Keratinocyte (primary cell): ENCODE data around the gene PAQR8. TPM values are rescaled to one million over a fixed set of nuclear protein-coding genes. Genes with fewer than 3 reads are reported as not detected.

Experiments used
- DNase-seq: peaks from one replicate; pipeline ENCODE4 v3.0.0-alpha.2; 2011; ENCODE audit warnings: low read depth, missing footprints, low spot score
- FAIRE-seq: peaks from 2 replicates; lab custom pipeline; 2011; peaks lifted over from hg19 to GRCh38; lab: Jason Lieb, UNC
- H2AFZ ChIP-seq: 2 replicates; pipeline ENCODE4 v1.6.0; 2012; ENCODE audit warnings: low read length, control low read depth, inconsistent platforms; ENCODE audit not compliant: control insufficient read depth
- H3K27ac ChIP-seq: 2 replicates; pipeline ENCODE4 v1.5.1; 2011; ENCODE audit warnings: low read length; ENCODE audit not compliant: control insufficient read depth, insufficient read depth
- H3K27me3 ChIP-seq: 3 replicates; pipeline ENCODE4 v1.6.0; 2011; ENCODE audit warnings: low read length; ENCODE audit not compliant: control insufficient read depth, insufficient read depth; ENCODE audit errors: extremely low read depth
- H3K36me3 ChIP-seq, 2 experiments: 2 replicates in 1 of 2; 3 replicates in 1 of 2; pipeline ENCODE4 v1.5.1; 2011; ENCODE audit warnings: low read length in 2 of 2, mild to moderate bottlenecking in 1 of 2; ENCODE audit not compliant: control insufficient read depth in 2 of 2, insufficient read depth in 2 of 2; ENCODE audit errors: extremely low read depth in 1 of 2
- H3K4me1 ChIP-seq: 3 replicates; pipeline ENCODE4 v1.5.1; 2011; ENCODE audit warnings: low read length; ENCODE audit not compliant: control insufficient read depth, insufficient read depth; ENCODE audit errors: extremely low read depth
- H3K4me2 ChIP-seq: 3 replicates; pipeline ENCODE4 v1.6.0; 2011; ENCODE audit warnings: low read depth, low read length; ENCODE audit not compliant: control insufficient read depth, insufficient read depth; ENCODE audit errors: extremely low read depth
- H3K4me3 ChIP-seq, 3 experiments: fragments of 200-600 bp in 1 of 3; sonication (generic) in 1 of 3; 2 replicates in 2 of 3; 3 replicates in 1 of 3; pipeline ENCODE4 v1.5.1; 2011 to 2016; ENCODE audit warnings: low read length in 3 of 3, mild to moderate bottlenecking in 3 of 3, control low read depth in 2 of 3, inconsistent platforms in 1 of 3, low read depth in 1 of 3, mixed read lengths in 1 of 3, mixed run types in 1 of 3, moderate library complexity in 1 of 3; ENCODE audit not compliant: control insufficient read depth in 2 of 3, insufficient read depth in 2 of 3; ENCODE audit errors: extremely low read depth in 1 of 3
- H3K79me2 ChIP-seq: 2 replicates; pipeline ENCODE4 v1.6.0; 2012; ENCODE audit warnings: low read length; ENCODE audit not compliant: control insufficient read depth, insufficient read depth
- H3K9ac ChIP-seq: 3 replicates; pipeline ENCODE4 v1.6.0; 2011; ENCODE audit warnings: low read length; ENCODE audit not compliant: control insufficient read depth, insufficient read depth; ENCODE audit errors: extremely low read depth
- H3K9me1 ChIP-seq: 3 replicates; pipeline ENCODE4 v1.6.0; 2011; ENCODE audit warnings: low read length; ENCODE audit not compliant: control insufficient read depth, insufficient read depth; ENCODE audit errors: extremely low read depth
- H3K9me3 ChIP-seq: 2 replicates; pipeline ENCODE4 v1.5.1; 2012; ENCODE audit warnings: low read depth, low read length; ENCODE audit not compliant: control insufficient read depth
- H4K20me1 ChIP-seq: 3 replicates; pipeline ENCODE4 v1.6.0; 2011; ENCODE audit warnings: low read length; ENCODE audit not compliant: control insufficient read depth, insufficient read depth; ENCODE audit errors: extremely low read depth
- EZH2 ChIP-seq: IDR thresholded peaks from one replicate; pipeline ENCODE4 v1.6.1; 2012; ENCODE audit warnings: inconsistent platforms, mild to moderate bottlenecking, low read length, moderate library complexity
- dilution Hi-C: fragments of 300-500 bp; cut with MboI; formaldehyde crosslinking; loops from one replicate; pipeline ENCODE4 v1.7.0; 2020; ENCODE audit warnings: low sequenced_read_pairs; ENCODE audit not compliant: extremely low pct_ligation_motif_present
- polyA plus RNA-seq, 5 experiments: library from polyadenylated mRNA; depleted of rRNA in 3 of 5; stranded (reverse) in 3 of 5; stranded (forward) in 1 of 5; unstranded in 1 of 5; fragments of >200 nt; gene quantifications; 1 replicate in 1 of 5; 2 replicates in 3 of 5; 3 replicates in 1 of 5; pipeline versions ENCODE4 v1.2.1 to v1.2.3, GENCODE V29; 2011 to 2012; ENCODE audit warnings: missing spikeins in 2 of 5, low read depth in 1 of 5, low replicate concordance in 1 of 5
- TF ChIP-seq, protein P1 (sequence below), 3 experiments: IDR thresholded peaks in 1 of 3; conservative IDR thresholded peaks in 1 of 3; optimal IDR thresholded peaks in 1 of 3; 2 replicates in 2 of 3; 3 replicates in 1 of 3; pipeline versions ENCODE3 to v1.5.1; 2011; ENCODE audit warnings: low read length in 3 of 3, mild to moderate bottlenecking in 3 of 3, moderate library complexity in 2 of 3, control low read depth in 1 of 3, inconsistent platforms in 1 of 3; ENCODE audit not compliant: insufficient read depth in 2 of 3; ENCODE audit errors: extremely low read depth in 1 of 3

PAQR8 gene
- polyA plus RNA-seq, 1 donor (not counting 4 experiments of a cell fraction or from before 2014, with no cell fraction given): 1.6 TPM

DNA sequence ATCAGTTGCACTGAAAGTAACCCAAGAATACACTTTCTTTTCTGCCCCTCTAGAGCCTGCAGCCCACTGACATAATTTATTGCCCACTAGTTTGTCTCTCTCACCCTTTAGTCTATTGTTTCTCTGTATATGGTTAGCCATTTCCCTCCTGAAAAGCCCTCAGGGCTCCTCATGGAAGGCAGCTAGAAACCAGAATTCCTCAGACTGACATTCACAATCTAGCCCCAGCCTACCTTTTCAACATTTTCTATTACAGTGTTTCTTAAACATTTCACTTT, 21.4 kb upstream of the PAQR8 start:
- H3K4me2 ChIP-seq: no peak overlapping the region
- H4K20me1 ChIP-seq: no peaks in the 10 kb centered on the region
- no peak overlapping the region for H3K9ac ChIP-seq
- H3K4me3 ChIP-seq: no peak overlapping the region
- H3K4me1 ChIP-seq: no peaks in the 10 kb centered on the region
- H2AFZ ChIP-seq: no peak overlapping the region
- no peaks in the 10 kb centered on the region for H3K9me3 ChIP-seq
- no peak for FAIRE-seq
- dilution Hi-C loops: no loop called here
- no peak overlapping the region for H3K27ac ChIP-seq
- H3K36me3 ChIP-seq: no peaks in the 10 kb centered on the region
- H3K9me1 ChIP-seq: no peaks in the 10 kb centered on the region
- H3K27me3 ChIP-seq: no peaks in the 10 kb centered on the region
- TF ChIP-seq, protein P1, sequence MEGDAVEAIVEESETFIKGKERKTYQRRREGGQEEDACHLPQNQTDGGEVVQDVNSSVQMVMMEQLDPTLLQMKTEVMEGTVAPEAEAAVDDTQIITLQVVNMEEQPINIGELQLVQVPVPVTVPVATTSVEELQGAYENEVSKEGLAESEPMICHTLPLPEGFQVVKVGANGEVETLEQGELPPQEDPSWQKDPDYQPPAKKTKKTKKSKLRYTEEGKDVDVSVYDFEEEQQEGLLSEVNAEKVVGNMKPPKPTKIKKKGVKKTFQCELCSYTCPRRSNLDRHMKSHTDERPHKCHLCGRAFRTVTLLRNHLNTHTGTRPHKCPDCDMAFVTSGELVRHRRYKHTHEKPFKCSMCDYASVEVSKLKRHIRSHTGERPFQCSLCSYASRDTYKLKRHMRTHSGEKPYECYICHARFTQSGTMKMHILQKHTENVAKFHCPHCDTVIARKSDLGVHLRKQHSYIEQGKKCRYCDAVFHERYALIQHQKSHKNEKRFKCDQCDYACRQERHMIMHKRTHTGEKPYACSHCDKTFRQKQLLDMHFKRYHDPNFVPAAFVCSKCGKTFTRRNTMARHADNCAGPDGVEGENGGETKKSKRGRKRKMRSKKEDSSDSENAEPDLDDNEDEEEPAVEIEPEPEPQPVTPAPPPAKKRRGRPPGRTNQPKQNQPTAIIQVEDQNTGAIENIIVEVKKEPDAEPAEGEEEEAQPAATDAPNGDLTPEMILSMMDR (optimal IDR thresholded peaks at IDR 0.05 in 1 of 3, IDR thresholded peaks at IDR 0.05 in 1 of 3, conservative IDR thresholded peaks at IDR 0.05 in 1 of 3; ENCODE audit: extremely low read depth in 1 of 3, insufficient read depth in 2 of 3, low read length in 3 of 3): no peak
- TF ChIP-seq EZH2: no peak
- DNase-seq: no peak
- H3K79me2 ChIP-seq: no peaks in the 10 kb centered on the region

DNA sequence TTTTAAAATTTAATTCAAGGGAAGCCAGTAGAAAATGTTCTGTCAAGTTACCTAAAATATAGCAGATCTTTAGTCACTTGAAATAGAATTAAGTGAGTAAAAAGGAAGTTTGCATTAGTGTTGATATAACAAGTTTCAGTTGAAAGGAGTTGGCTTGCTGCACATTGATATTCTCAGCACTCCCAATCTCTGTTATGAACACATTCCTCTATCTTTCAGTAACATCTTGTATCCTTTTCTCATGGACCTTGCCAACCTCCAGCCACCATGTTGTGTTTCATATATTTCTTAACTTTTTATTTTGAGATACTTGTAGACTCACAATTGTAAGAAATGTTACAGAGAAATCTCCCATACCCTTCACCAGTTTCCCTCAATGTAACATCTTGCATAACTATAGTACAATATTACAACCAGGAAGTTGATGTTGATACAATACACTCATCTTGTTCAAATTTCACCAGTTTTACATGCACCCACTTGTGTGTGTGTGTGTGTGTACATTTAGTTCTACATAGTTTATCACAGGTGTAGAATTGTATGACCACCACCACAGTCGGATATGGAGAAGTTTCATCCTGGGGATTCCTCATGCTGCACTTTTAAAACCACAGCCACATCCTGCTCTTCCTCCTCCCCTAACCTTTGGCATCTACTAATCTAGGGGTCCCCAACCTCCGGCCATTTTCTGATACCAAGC, 20.2 kb upstream of the PAQR8 start:
- Histone ChIP-seq H3K9me3 (no peaks in the 10 kb centered on the region), H3K79me2 (no peaks in the 10 kb centered on the region), H3K27ac (no peak overlapping the region), H3K4me2 (no peak overlapping the region), H3K4me1 (no peaks in the 10 kb centered on the region), H3K9ac (no peak overlapping the region), H3K27me3 (no peaks in the 10 kb centered on the region), H3K4me3 (no peak overlapping the region), H3K36me3 (no peaks in the 10 kb centered on the region), H4K20me1 (no peaks in the 10 kb centered on the region), H3K9me1 (no peaks in the 10 kb centered on the region), H2AFZ (no peak overlapping the region)
- no peak for FAIRE-seq
- dilution Hi-C loops: no loop called here
- TF ChIP-seq, protein P1 (optimal IDR thresholded peaks at IDR 0.05 in 1 of 3, IDR thresholded peaks at IDR 0.05 in 1 of 3, conservative IDR thresholded peaks at IDR 0.05 in 1 of 3; ENCODE audit: extremely low read depth in 1 of 3, insufficient read depth in 2 of 3, low read length in 3 of 3): no peak
- DNase-seq: no peak
